T-helper 17 cell (primary cell): ENCODE results near the gene ZNF225. TPM values are rescaled to one million over a fixed set of nuclear protein-coding genes. Genes with fewer than 3 reads are reported as not detected.
"Not testable (repeated sequence)": the region's sequence is repeated elsewhere in the genome, so short reads cannot be mapped to it uniquely, and the experiment has no call there.

Source experiments
- ATAC-seq: fragments of 150-1000 bp; cut with Tn5 transposase; 2 replicates; pipeline ENCODE4 v1.10.0; 2021; ENCODE audit warnings: mild to moderate bottlenecking, moderate library complexity
- DNase-seq, 3 donors: peaks; one replicate each; pipeline versions ENCODE4 v3.0.0 to v3.0.0-alpha.2; 2020 to 2021
- H3K9me3 ChIP-seq: one replicate; pipeline ENCODE4 v1.7.0; 2013; ENCODE audit warnings: low read length, mild to moderate bottlenecking; ENCODE audit not compliant: control insufficient read depth, poor library complexity, severe bottlenecking
- H3K27ac Mint-ChIP-seq: one replicate; pipeline ENCODE4 v1.8.0; 2022; ENCODE audit warnings: mild to moderate bottlenecking, moderate library complexity, mixed read lengths
- H3K27me3 Mint-ChIP-seq: one replicate; pipeline ENCODE4 v1.8.0; 2022; ENCODE audit warnings: mixed read lengths
- H3K36me3 Mint-ChIP-seq: one replicate; pipeline ENCODE4 v1.8.0; 2022; ENCODE audit warnings: low read depth, mixed read lengths
- H3K4me1 Mint-ChIP-seq: one replicate; pipeline ENCODE4 v1.8.0; 2022; ENCODE audit warnings: mild to moderate bottlenecking, mixed read lengths
- H3K4me3 Mint-ChIP-seq: one replicate; pipeline ENCODE4 v1.8.0; 2022; ENCODE audit warnings: mild to moderate bottlenecking, moderate library complexity, mixed read lengths
- total RNA-seq, 4 donors: library from RNA in 2 of 4; stranded (reverse) in 2 of 4; gene quantifications; one replicate each; pipeline ENCODE4 v1.2.3 and lab custom pipeline; 2022 to 2026

ZNF225 gene
- total RNA-seq, 2 donors from 2014 or later, result 0.63 to 1.7 TPM

GRCh38 chr19:44113784-44114390 is 688 bp downstream of the ZNF225 start:
- Mint-ChIP-seq H3K4me1 (peaks cover 10% of the 10 kb centered on the region), H3K4me3 (peak overlapping the region; percentile 97), H3K27ac (peak overlapping the region; percentile 85), H3K36me3 (peaks cover 5% of the 10 kb centered on the region), H3K27me3 (no peaks in the 10 kb centered on the region)
- DNase-seq (no peak), ATAC-seq (no peak)
- H3K9me3 ChIP-seq, result no peaks in the 10 kb centered on the region

GRCh38 chr19:44121162-44121561 is 8.0 kb downstream of the ZNF225 start:
- H3K27me3 Mint-ChIP-seq, H3K4me3 Mint-ChIP-seq, DNase-seq, ATAC-seq, H3K27ac Mint-ChIP-seq, H3K4me1 Mint-ChIP-seq, H3K9me3 ChIP-seq: not testable (repeated sequence)
- peaks cover 26% of the 10 kb centered on the region for H3K36me3 Mint-ChIP-seq

- H3K27ac Mint-ChIP-seq, result no peak overlapping the region
- H3K9me3 ChIP-seq, result peaks cover 35% of the 10 kb centered on the region
- H3K4me1 Mint-ChIP-seq, result no peaks in the 10 kb centered on the region
- no peaks in the 10 kb centered on the region for H3K36me3 Mint-ChIP-seq
- no peak for ATAC-seq
- no peaks in the 10 kb centered on the region for H3K27me3 Mint-ChIP-seq
- no peak for DNase-seq
- no peak overlapping the region for H3K4me3 Mint-ChIP-seq
Observed at GRCh38 chr19:44131955-44132354, 18.8 kb downstream of the ZNF225 start.

GRCh38 chr19:44141191-44142058 is 28.2 kb downstream of the ZNF225 start, which contains the start of gene ZNF234:
TSS of gene ZNF234 (plus strand) at chr19:44141554. CDS start at chr19:44144633, 3,079 bp downstream.
- Mint-ChIP-seq H3K4me1 (peaks cover 12% of the 10 kb centered on the region), H3K27ac (peak within 1 kb of the TSS; percentile 96), H3K27me3 (no peaks in the 10 kb centered on the region), H3K4me3 (peak within 1 kb of the TSS; percentile 95), H3K36me3 (peaks cover 2% of the 10 kb centered on the region)
- ATAC-seq (peak; percentile 94), DNase-seq (peak; percentile 29 to 43 (median 36))
- no peaks in the 10 kb centered on the region for H3K9me3 ChIP-seq

GRCh38 chr19:44142059-44142433 is 28.8 kb downstream of the ZNF225 start:
- Mint-ChIP-seq H3K27ac (peak overlapping the region; percentile 96), H3K36me3 (peaks cover 3% of the 10 kb centered on the region), H3K27me3 (no peaks in the 10 kb centered on the region), H3K4me1 (peaks cover 12% of the 10 kb centered on the region), H3K4me3 (peak overlapping the region; percentile 95)
- no peaks in the 10 kb centered on the region for H3K9me3 ChIP-seq
- DNase-seq, result no peak
- ATAC-seq, result no peak

GRCh38 chr19:44149776-44150175 is 36.6 kb downstream of the ZNF225 start:
- ATAC-seq, result no peak
- Mint-ChIP-seq H3K4me1 (no peaks in the 10 kb centered on the region), H3K36me3 (peaks cover 20% of the 10 kb centered on the region), H3K4me3 (no peak overlapping the region), H3K27me3 (no peaks in the 10 kb centered on the region), H3K27ac (no peak overlapping the region)
- peaks cover 3% of the 10 kb centered on the region for H3K9me3 ChIP-seq
- no peak for DNase-seq

GRCh38 chr19:44151491-44151890 is 38.3 kb downstream of the ZNF225 start:
- H3K36me3 Mint-ChIP-seq, result peaks cover 17% of the 10 kb centered on the region

GRCh38 chr19:44156475-44156874 is 43.3 kb downstream of the ZNF225 start:
- ATAC-seq (no peak), DNase-seq (no peak)
- Mint-ChIP-seq H3K27ac (no peak overlapping the region), H3K27me3 (no peaks in the 10 kb centered on the region), H3K4me3 (no peak overlapping the region), H3K36me3 (peaks cover 5% of the 10 kb centered on the region), H3K4me1 (no peaks in the 10 kb centered on the region)
- peaks cover 34% of the 10 kb centered on the region for H3K9me3 ChIP-seq

More at GRCh38 chr19:44151491-44151890, 38.3 kb downstream of the ZNF225 start:
- Mint-ChIP-seq H3K4me3 (no peak overlapping the region), H3K27ac (no peak overlapping the region), H3K27me3 (no peaks in the 10 kb centered on the region), H3K4me1 (no peaks in the 10 kb centered on the region)
- ATAC-seq, result no peak
- no peak for DNase-seq
- H3K9me3 ChIP-seq, result peaks cover 11% of the 10 kb centered on the region

- no peak for DNase-seq
- Mint-ChIP-seq H3K36me3 (peaks cover 2% of the 10 kb centered on the region), H3K4me3 (no peak overlapping the region), H3K27ac (no peak overlapping the region), H3K4me1 (peaks cover 4% of the 10 kb centered on the region), H3K27me3 (no peaks in the 10 kb centered on the region)
- no peak for ATAC-seq
- peaks cover 13% of the 10 kb centered on the region for H3K9me3 ChIP-seq
Observed at GRCh38 chr19:44163789-44164188, 50.6 kb downstream of the ZNF225 start.

- Mint-ChIP-seq H3K4me3 (peak overlapping the region; percentile 93), H3K27me3 (no peaks in the 10 kb centered on the region), H3K36me3 (peaks cover 2% of the 10 kb centered on the region), H3K27ac (peak overlapping the region; percentile 87), H3K4me1 (peaks cover 4% of the 10 kb centered on the region)
- no peak for DNase-seq
- no peak for ATAC-seq
- H3K9me3 ChIP-seq, result peaks cover 11% of the 10 kb centered on the region
Observed at GRCh38 chr19:44164327-44164672, 51.1 kb downstream of the ZNF225 start.

- Mint-ChIP-seq H3K36me3 (peaks cover 2% of the 10 kb centered on the region), H3K27ac (peak within 1 kb of the TSS; percentile 87), H3K27me3 (no peaks in the 10 kb centered on the region), H3K4me3 (peak within 1 kb of the TSS; percentile 93), H3K4me1 (peaks cover 4% of the 10 kb centered on the region)
- DNase-seq (peak; percentile 40 to 60 (median 49)), ATAC-seq (peak; percentile 97)
- H3K9me3 ChIP-seq, result peaks cover 11% of the 10 kb centered on the region
Observed at GRCh38 chr19:44164673-44165512, 51.7 kb downstream of the ZNF225 start, which contains the start of gene ZNF226. TSS of gene ZNF226 (plus strand) at chr19:44165100. CDS start at chr19:44170081, 4,981 bp downstream.

GRCh38 chr19:44170660-44171059 is 57.5 kb downstream of the ZNF225 start:
- H3K36me3 Mint-ChIP-seq, result peaks cover 17% of the 10 kb centered on the region
- H3K9me3 ChIP-seq, result peaks cover 53% of the 10 kb centered on the region
- not testable (repeated sequence) for ATAC-seq, H3K4me1 Mint-ChIP-seq, H3K27ac Mint-ChIP-seq, H3K27me3 Mint-ChIP-seq, H3K4me3 Mint-ChIP-seq, DNase-seq

GRCh38 chr19:44176590-44176989 is 63.4 kb downstream of the ZNF225 start:
- ATAC-seq (no peak), DNase-seq (no peak)
- H3K27me3 Mint-ChIP-seq, result no peaks in the 10 kb centered on the region
- H3K9me3 ChIP-seq, result peaks cover 61% of the 10 kb centered on the region
- H3K4me1 Mint-ChIP-seq, result no peaks in the 10 kb centered on the region
- no peak overlapping the region for H3K4me3 Mint-ChIP-seq
- no peak overlapping the region for H3K27ac Mint-ChIP-seq
- peaks cover 20% of the 10 kb centered on the region for H3K36me3 Mint-ChIP-seq
